Parathyroid adenoma (tissue), 2 donors: ENCODE data around the gene GRID2IP.

Source experiments
- H2AFZ ChIP-seq: fragments of 300-600 bp; sonication (generic); one replicate; pipeline ENCODE4 v1.7.0; 2017; ENCODE audit warnings: antibody characterized with exemption, mild to moderate bottlenecking
- H3K27ac ChIP-seq: fragments of 300-600 bp; sonication (generic); one replicate; pipeline ENCODE4 v1.7.0; 2017
- H3K27me3 ChIP-seq: fragments of 300-600 bp; sonication (generic); one replicate; pipeline ENCODE4 v1.7.0; 2017; ENCODE audit warnings: low read length; ENCODE audit not compliant: control insufficient read depth, insufficient read depth
- H3K36me3 ChIP-seq: fragments of 300-600 bp; sonication (generic); one replicate; pipeline ENCODE4 v1.7.0; 2017; ENCODE audit warnings: low read length; ENCODE audit not compliant: control insufficient read depth, insufficient read depth
- H3K4me1 ChIP-seq: fragments of 300-600 bp; sonication (generic); one replicate; pipeline ENCODE4 v1.7.0; 2017; ENCODE audit warnings: control low read depth
- H3K4me2 ChIP-seq: fragments of 300-600 bp; sonication (generic); one replicate; pipeline ENCODE4 v1.7.0; 2017; ENCODE audit warnings: low read length
- H3K4me3 ChIP-seq: fragments of 300-600 bp; sonication (generic); one replicate; pipeline ENCODE4 v1.7.0; 2017; ENCODE audit warnings: low read depth, low read length
- H3K79me2 ChIP-seq: fragments of 300-600 bp; sonication (generic); one replicate; pipeline ENCODE4 v1.7.0; 2017; ENCODE audit warnings: control low read depth
- H3K9ac ChIP-seq: fragments of 300-600 bp; sonication (generic); one replicate; pipeline ENCODE4 v1.7.0; 2017; ENCODE audit warnings: mild to moderate bottlenecking
- H3K9me3 ChIP-seq: fragments of 300-600 bp; sonication (generic); one replicate; pipeline ENCODE4 v1.7.0; 2017; ENCODE audit warnings: low read length; ENCODE audit not compliant: control insufficient read depth
- TF ChIP-seq, protein P1 (sequence below): fragments of 300-600 bp; sonication (generic); IDR thresholded peaks from one replicate; pipeline ENCODE4 v1.7.0; 2017; ENCODE audit warnings: antibody characterized with exemption, mild to moderate bottlenecking
- donor health status: primary hyperparathyroidism.

Gene GRID2IP

DNA sequence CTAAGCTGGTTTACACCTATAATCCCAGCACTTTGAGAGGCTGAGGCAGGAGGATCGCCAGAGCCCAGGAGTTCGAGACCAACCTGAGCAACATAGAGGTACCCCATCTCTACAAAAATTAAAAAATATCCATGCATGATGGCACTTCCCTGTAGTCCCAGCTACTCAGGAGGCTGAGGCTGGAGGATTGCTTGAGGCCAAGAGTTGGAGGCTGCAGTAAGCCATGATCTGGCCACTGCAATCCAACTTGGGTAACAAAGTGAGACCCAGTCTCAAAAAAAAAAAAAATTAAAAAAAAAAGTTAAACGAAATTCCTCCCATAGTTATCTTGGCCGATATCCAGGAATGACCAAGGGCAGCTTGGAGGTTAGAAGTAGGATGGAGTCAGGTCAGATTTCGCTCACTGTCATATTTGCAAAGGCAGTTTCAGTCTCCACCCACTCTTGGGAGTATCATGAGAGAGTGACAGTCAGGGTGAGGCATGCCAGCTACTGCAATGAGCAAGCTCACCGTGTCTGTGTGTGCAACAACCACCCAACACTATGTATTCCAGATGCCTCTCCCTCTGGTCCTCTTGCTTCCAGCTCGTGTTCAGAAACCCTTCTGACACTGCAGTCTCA lies 20.0 kb upstream of the GRID2IP start:
- Histone ChIP-seq H3K27ac (no peak overlapping the region), H3K79me2 (no peaks in the 10 kb centered on the region), H3K27me3 (no peaks in the 10 kb centered on the region), H3K9ac (no peak overlapping the region), H3K9me3 (no peaks in the 10 kb centered on the region), H3K36me3 (no peaks in the 10 kb centered on the region), H2AFZ (peak overlapping the region; percentile 2), H3K4me2 (no peak overlapping the region), H3K4me3 (no peak overlapping the region), H3K4me1 (no peaks in the 10 kb centered on the region)
- TF ChIP-seq, protein P1, sequence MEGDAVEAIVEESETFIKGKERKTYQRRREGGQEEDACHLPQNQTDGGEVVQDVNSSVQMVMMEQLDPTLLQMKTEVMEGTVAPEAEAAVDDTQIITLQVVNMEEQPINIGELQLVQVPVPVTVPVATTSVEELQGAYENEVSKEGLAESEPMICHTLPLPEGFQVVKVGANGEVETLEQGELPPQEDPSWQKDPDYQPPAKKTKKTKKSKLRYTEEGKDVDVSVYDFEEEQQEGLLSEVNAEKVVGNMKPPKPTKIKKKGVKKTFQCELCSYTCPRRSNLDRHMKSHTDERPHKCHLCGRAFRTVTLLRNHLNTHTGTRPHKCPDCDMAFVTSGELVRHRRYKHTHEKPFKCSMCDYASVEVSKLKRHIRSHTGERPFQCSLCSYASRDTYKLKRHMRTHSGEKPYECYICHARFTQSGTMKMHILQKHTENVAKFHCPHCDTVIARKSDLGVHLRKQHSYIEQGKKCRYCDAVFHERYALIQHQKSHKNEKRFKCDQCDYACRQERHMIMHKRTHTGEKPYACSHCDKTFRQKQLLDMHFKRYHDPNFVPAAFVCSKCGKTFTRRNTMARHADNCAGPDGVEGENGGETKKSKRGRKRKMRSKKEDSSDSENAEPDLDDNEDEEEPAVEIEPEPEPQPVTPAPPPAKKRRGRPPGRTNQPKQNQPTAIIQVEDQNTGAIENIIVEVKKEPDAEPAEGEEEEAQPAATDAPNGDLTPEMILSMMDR: no peak

DNA sequence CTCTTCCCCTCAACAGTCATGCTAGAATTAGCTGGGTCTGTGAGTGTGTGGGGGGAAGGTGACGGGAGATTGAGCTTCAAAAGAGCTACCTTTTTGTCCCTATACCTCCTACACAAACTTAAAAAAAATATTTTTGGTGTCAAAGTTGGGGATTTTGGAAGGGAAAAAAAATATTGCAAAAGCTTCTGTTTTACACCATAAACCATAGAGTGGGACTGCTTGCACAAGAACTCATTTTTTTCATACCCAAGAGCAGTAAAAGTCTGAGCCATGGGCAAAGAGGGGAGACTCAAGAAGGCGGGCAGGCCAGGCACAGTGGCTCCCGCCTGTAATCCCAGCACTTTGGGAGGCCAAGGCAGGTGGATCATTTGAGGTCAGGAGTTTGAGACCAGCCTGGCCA lies 16.6 kb upstream of the GRID2IP start:
- Histone ChIP-seq H3K9me3 (no peaks in the 10 kb centered on the region), H3K4me3 (no peak overlapping the region), H3K4me1 (no peaks in the 10 kb centered on the region), H3K4me2 (no peak overlapping the region), H3K36me3 (no peaks in the 10 kb centered on the region), H3K27ac (no peak overlapping the region), H3K27me3 (no peaks in the 10 kb centered on the region), H3K9ac (no peak overlapping the region), H3K79me2 (no peaks in the 10 kb centered on the region), H2AFZ (no peak overlapping the region)
- TF ChIP-seq, protein P1: no peak

DNA sequence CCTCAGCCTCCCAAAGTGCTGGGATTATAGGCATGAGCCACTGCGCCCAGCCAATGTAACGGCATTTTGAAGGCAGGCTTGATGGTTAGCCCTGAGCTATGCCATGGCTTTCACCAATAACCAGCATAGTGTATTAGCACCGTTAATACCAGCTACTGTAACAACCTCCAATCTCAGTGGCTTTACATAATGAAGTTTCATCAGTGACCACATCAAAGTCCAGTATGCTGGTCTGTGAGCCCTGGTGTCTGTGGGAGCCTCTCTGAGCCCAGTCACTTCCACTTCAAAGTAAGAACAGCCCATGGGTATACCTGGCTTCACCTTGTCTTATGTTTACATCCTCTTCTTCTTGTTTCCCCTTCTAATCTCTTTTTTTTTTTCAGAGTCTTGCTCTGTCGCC lies 14.4 kb upstream of the GRID2IP start:
- H3K9me3 ChIP-seq: no peaks in the 10 kb centered on the region
- no peaks in the 10 kb centered on the region for H3K4me1 ChIP-seq
- no peak overlapping the region for H3K4me3 ChIP-seq
- H3K27me3 ChIP-seq: no peaks in the 10 kb centered on the region
- no peak overlapping the region for H3K9ac ChIP-seq
- no peak overlapping the region for H3K27ac ChIP-seq
- no peak overlapping the region for H3K4me2 ChIP-seq
- no peaks in the 10 kb centered on the region for H3K36me3 ChIP-seq
- no peak overlapping the region for H2AFZ ChIP-seq
- no peaks in the 10 kb centered on the region for H3K79me2 ChIP-seq
- TF ChIP-seq, protein P1: no peak

DNA sequence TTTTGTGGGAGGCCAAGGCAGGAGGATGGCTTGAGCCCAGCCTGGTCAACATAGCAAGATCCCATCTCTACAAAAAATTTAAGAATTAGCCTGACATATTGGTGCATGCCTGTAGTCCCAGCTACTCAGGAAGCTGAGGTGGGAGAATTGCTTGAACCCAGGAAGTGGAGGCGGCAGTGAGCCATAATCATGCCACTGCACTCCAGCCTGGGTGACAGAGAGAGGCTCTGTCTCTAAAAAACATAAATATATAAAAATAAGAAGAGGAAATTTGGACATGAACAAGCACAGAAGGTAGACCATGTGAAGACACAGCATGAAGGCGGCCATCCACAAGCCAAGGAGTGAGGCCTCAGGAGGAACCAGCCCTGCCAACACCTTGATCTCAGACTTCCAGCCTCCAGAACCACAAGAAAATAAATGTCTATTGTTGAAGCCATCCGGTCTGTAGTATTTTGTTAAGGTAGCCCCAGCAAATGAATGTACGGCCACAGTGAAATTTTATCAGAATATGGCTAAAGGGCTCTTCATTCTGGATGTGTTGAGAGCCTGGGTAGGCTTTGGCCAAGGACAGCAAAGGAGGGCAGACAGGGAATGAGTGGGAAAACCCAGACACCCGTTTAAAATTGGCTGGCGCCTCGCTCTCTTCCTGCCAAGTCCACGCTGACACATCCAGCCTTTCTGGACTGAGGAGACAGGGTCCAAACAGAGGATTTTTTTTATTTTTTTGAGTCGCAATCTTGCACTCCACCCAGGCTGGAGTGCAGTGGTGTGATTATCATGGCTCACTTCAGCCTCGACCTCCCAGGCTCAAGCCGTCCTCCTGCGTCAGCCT lies 12.9 kb upstream of the GRID2IP start:
- Histone ChIP-seq H2AFZ (no peak overlapping the region), H3K4me2 (no peak overlapping the region), H3K9ac (no peak overlapping the region), H3K4me3 (no peak overlapping the region), H3K79me2 (no peaks in the 10 kb centered on the region), H3K27me3 (no peaks in the 10 kb centered on the region), H3K9me3 (no peaks in the 10 kb centered on the region), H3K4me1 (no peaks in the 10 kb centered on the region), H3K27ac (no peak overlapping the region), H3K36me3 (no peaks in the 10 kb centered on the region)
- TF ChIP-seq, protein P1: no peak
